ENCODE measurements around the gene NFE2L1.
"Not testable (repeated sequence)": the region's sequence is repeated elsewhere in the genome, so short reads cannot be mapped to it uniquely, and the experiment has no call there.

NFE2L1 gene, protein sequence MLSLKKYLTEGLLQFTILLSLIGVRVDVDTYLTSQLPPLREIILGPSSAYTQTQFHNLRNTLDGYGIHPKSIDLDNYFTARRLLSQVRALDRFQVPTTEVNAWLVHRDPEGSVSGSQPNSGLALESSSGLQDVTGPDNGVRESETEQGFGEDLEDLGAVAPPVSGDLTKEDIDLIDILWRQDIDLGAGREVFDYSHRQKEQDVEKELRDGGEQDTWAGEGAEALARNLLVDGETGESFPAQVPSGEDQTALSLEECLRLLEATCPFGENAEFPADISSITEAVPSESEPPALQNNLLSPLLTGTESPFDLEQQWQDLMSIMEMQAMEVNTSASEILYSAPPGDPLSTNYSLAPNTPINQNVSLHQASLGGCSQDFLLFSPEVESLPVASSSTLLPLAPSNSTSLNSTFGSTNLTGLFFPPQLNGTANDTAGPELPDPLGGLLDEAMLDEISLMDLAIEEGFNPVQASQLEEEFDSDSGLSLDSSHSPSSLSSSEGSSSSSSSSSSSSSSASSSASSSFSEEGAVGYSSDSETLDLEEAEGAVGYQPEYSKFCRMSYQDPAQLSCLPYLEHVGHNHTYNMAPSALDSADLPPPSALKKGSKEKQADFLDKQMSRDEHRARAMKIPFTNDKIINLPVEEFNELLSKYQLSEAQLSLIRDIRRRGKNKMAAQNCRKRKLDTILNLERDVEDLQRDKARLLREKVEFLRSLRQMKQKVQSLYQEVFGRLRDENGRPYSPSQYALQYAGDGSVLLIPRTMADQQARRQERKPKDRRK

GRCh38 chr17:48047741-48048383 is at the start of gene NFE2L1:
Gene NFE2L1 (plus strand): TSS chr17:48048359. CDS start chr17:48051119, 2,760 bp downstream.
- DNase-seq (ENCODE audit: low read depth): peak; percentile 100

DNA sequence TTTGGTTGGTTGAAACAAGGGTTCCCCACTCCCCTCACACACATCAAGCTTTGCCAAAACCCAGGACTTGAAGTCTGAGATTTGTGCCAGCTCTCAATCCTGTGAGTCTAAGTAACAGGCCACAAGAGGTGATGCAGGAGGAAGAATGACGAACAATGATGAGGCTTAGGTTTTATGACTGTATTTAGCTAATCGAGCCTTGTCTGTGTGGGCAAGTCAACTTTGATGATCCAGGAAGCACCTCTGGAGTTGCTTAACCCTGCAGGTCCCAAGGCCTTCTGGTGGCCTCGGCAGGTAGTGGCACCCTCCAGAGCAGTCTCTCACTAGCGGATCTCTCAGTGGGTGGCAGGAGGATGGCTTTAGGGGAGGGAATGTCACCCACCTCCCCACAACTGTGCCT is 48.6 kb upstream of the NFE2L1 start:
- DNase-seq (ENCODE audit: low read depth): peak; percentile 80

DNA sequence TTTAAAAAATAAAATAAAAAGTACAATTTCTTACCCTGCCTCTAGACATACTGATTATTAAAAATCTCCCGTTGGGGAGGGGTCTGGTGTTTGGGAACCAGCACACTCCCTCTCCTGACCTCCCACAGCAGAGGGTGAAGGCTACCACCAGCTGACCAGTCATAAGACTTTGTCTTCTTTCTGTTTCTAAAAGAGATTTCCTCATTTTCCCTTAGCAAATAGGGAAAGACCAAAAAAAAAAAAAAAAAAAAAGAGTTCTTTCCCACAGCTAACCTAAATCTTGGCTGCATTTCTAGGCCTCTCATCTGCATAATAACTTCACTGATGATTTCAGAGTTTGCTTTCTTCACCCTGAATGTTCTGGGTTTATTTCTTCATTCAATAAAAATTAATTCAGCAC is 47.0 kb upstream of the NFE2L1 start:
- no peak for DNase-seq (ENCODE audit: low read depth)

DNA sequence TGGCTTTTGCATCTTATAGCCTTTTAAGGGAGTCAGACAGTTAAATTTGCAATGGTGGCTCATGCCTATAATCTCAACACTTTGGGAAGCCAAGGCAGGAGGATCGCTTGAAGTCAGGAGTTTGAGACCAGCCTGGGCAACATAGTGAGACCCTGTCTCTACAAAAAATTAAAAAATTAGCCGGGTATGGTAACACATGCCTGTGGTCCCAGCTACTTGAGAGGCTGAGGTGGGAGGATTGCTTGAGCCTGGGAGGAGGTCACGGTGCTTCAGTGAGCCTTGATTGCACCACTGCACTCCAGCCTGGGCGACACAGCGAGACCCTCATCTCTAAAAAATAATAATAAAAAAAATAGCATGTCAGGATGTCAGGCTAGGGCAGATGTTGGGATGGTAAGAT is 46.5 kb upstream of the NFE2L1 start:
- DNase-seq (ENCODE audit: low read depth): not testable (repeated sequence)

DNA sequence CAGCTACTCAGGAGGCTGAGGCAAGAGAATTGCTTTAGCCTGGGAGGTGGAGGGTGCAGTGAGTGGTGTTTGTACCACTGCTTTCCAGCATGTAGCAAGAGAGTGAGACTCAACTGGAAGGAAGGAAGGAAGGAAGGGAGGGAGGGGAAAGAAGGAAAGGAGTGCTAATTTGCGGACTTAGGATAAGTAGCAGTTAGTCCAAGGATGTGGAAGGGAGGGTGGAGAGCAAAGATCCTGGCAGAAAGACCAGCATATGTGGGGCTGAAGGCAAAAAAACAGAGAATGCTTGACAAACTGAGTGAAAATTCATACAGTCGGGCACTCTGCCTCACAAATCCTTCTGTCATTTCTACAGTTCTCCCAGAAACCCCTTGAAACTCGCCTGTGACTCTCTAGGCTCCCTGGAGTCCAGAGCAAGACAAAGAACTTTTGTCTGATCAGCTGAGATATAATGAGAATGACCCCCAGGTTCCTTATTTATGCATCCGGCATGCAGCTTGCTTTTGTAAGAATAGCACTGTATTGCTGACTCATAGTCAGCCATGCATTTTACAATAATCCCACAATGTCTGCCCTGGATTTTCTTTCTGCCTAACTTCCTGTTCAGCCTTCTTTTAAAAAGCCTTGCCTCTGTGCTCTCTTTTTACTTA is 45.8 kb upstream of the NFE2L1 start:
- peak; percentile 94 for DNase-seq (ENCODE audit: low read depth)

DNA sequence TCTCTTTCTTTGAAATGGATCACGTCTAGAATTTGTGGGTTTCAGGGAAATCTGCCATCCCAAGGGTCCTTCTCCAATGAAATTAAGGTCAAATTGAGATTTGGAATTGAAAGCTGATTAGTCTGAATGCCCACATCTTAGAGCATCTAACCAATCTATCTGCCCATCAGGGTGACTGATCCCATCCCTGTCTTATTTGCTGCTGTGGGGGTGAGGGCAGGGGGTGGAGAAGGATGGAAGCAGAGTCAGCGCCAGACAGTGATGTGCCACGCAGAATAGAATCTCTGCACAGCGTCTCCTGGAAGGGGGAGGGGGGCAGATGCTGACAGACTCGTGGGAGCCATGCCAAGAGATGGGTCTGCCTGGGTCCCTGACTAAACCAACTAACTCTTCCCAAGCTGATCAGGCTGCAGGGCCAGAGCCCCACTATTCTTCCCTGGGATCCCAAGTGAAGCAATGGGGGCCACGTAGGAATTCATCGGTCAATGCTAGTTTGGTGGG is 45.2 kb upstream of the NFE2L1 start:
- no peak for DNase-seq (ENCODE audit: low read depth)

GRCh38 chr17:48003417-48004151 is 44.6 kb upstream of the NFE2L1 start:
- DNase-seq (ENCODE audit: low read depth): no peak

- DNase-seq (ENCODE audit: low read depth): peak; percentile 47
Measured at GRCh38 chr17:48004983-48005382, 43.2 kb upstream of the NFE2L1 start.

- DNase-seq (ENCODE audit: low read depth): no peak
Measured at GRCh38 chr17:48006936-48007709, 41.0 kb upstream of the NFE2L1 start.

DNA sequence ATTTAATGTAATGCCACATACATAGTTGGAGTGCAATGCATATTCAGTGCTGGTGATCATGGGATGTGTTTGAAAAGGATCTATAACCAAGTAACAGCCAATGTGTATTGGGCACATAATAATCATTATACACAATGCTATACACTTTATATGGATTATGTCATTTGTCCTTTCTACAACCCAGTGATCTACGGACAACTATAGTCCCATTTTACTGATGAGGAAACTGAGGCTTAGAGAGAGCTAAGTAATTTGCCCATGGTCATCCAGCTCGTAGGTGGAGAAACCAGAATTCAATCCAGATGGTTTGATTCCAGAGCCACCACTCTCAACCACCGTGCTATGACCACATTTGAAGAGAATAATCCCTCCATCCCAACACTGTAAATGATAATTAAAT is 38.0 kb upstream of the NFE2L1 start:
- no peak for DNase-seq (ENCODE audit: low read depth)

DNA sequence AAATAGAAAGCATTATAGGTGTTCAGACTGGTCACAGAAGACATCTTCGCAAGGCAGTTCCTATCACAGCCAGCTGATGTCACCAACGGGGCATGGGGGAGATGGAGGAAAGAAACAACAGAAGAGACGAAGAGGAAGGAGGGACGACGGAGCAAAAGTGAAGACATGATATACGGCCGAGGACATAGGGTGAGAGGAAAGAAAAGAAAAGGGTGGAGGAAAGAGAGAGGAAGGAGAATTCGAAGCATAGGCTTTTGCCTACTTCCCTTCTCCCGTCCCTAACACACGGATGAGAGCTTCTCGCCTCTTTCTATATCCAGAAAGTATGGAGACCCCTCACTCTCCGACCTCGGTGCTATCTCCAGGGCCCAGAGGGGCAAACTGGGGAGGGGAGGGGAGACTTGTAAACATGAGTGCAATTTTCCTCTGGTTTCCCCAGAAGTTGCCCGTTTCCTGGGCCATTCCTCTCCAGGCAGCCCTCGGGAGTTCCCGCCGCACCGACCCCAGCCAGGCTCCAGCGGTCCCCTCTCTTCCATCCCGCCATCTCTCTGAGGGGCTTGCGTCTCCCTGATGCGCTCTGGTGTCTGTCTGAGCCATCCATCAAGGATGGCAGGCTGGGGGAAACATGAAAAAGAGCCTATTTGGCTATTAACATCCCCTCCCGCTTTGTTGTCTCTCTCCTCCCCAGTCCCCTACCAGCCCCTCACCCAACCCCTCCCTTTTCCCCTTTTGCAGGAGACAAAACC is 36.6 kb upstream of the NFE2L1 start:
- DNase-seq (ENCODE audit: low read depth): peak; percentile 77

GRCh38 chr17:48012151-48012520 is 36.0 kb upstream of the NFE2L1 start:
- DNase-seq (ENCODE audit: low read depth): peak; percentile 66

GRCh38 chr17:48012654-48013053 is 35.5 kb upstream of the NFE2L1 start:
- DNase-seq (ENCODE audit: low read depth): no peak

GRCh38 chr17:48013876-48014594 is 34.1 kb upstream of the NFE2L1 start:
- DNase-seq (ENCODE audit: low read depth): no peak

DNA sequence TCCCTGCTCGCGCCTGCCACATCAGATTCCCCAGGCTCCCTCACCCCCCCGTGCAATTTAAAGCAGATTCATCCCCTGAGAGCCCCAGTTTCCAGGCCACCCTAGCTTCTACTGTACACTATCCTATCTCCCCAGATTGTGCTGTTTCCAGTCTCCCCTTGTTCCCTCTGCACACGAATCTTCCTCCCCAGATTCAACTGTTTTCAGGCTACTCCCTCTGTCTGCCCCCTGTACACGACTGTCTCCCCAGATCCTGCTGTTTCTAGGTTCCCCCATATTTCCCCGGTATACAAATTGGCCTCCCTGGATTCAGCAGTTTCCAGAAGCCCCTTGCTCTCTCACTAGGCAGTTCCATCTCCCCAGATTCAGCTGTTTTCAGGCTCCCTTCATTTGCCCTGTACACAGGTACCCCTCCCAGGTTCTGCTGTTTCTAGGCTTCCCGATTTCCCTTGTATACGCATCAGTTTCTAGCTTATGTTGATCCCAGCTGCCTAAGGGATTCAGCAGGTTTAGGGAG is 33.5 kb upstream of the NFE2L1 start:
- DNase-seq (ENCODE audit: low read depth): no peak

DNA sequence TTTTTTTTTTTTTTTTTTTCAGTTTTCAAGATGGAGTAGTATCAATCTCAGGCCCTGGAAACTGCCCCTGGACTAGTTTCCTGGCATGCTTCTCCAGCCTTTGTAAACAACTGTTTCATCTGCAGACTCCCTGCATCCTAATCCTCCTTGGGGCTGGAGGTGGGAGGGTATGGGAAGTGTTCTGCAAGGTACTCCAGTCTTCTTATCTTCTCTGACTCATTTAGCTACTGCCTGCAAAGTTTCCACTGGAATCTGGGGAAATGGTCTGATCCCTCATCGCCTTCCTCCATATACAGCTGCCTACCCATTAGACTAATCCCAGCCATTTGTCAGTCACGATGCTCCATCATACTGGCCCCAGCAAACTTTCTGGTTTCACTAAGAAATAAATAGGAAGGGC is 32.0 kb upstream of the NFE2L1 start:
- DNase-seq (ENCODE audit: low read depth): peak; percentile 24

DNA sequence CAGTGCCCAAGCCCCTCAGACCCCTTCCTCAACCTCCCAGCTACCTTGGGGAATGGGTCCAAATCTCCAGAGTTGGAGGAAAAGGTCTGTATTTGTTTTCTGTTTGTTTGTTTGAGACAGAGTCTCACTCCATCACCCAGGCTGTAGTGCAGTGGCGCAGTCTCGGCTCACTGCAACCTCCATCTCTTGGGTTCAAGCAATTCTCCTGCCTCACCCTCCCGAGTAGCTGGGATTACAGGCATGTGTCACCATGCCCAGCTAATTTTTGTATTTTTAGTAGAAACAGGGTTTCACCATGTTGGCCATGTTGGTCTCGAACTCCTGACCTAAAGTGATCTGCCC is 30.4 kb upstream of the NFE2L1 start:
- DNase-seq (ENCODE audit: low read depth): not testable (repeated sequence)

DNA sequence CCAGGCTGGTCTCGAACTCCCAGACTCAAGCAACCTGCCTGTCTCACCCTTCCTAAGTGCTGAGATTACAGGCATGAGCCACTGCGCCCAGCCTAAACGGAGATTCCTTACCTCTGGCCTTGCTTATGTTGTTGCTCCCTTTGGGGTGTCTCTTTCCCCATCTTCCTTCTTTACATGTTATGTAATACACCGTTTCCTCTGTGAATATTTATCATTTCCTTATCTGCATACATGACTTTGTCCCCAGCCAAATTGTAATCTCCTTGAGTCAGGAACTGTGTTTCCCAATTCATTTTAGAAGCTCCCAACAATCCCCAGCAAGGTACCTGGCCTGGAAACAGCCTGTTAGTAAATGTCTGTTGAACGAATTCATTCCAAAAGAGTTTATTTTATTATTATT is 26.2 kb upstream of the NFE2L1 start:
- no peak for DNase-seq (ENCODE audit: low read depth)

DNA sequence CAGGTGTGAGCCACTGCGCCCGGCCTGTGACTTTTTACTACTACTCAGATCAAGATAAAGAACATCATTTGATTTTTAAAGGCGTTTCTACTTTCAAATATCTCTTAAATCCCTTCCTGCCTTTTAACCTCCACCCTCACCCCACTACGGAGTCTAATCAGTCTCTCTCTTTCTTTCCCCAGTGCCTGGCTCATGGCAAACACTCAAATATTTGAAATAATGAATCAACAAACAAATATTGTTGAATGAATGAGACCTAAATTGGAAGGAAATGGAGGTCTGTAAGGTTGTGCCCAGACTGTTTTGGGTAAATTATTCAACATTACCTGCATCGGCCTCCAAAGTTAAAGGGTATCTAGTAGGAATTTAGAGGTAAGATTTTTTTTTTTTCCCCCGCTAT is 25.3 kb upstream of the NFE2L1 start:
- no peak for DNase-seq (ENCODE audit: low read depth)

Data from ELR (cell line).